ENCODE data around the gene TMEM254. TPM values are rescaled to one million over a fixed set of nuclear protein-coding genes. Genes with fewer than 3 reads are reported as not detected.

The TMEM254 gene
- total RNA-seq, 1 donor from 2014 or later = 14.3 TPM

- no peaks in the 10 kb centered on the region for H3K36me3 Mint-ChIP-seq (ENCODE audit: low read depth, unreplicated experiment)
- H3K27me3 Mint-ChIP-seq (ENCODE audit: low read depth, unreplicated experiment) = peaks cover 2% of the 10 kb centered on the region
- H3K4me2 ChIP-seq (ENCODE audit: low read length) = no peak overlapping the region
- H4K20me1 ChIP-seq (ENCODE audit: insufficient read depth, low read length) = no peaks in the 10 kb centered on the region
- H3K79me2 ChIP-seq (ENCODE audit: insufficient read depth, low read length) = no peaks in the 10 kb centered on the region
- H3K27me3 ChIP-seq (ENCODE audit: insufficient read depth, low read length) = no peaks in the 10 kb centered on the region
- H3K4me1 Mint-ChIP-seq (ENCODE audit: low read depth, unreplicated experiment) = peaks cover 4% of the 10 kb centered on the region
- H3K4me3 Mint-ChIP-seq (ENCODE audit: unreplicated experiment) = no peak overlapping the region
- no peak overlapping the region for H3K27ac Mint-ChIP-seq (ENCODE audit: unreplicated experiment)
- FAIRE-seq (no peak), DNase-seq (ENCODE audit: low read depth) (no peak)
- H3K4me3 ChIP-seq (ENCODE audit: insufficient read depth, low read depth, low read length) = no peak overlapping the region
- H3K9me3 ChIP-seq (ENCODE audit: insufficient read depth, low read depth, low read length) = no peaks in the 10 kb centered on the region
- no peaks in the 10 kb centered on the region for H3K4me1 ChIP-seq (ENCODE audit: insufficient read depth, low read length)
- H3K36me3 ChIP-seq (ENCODE audit: insufficient read depth, low read length) = no peaks in the 10 kb centered on the region
- peaks cover 2% of the 10 kb centered on the region for H3K9me3 Mint-ChIP-seq (ENCODE audit: unreplicated experiment)
- TF ChIP-seq CTCF (IDR thresholded peaks at IDR 0.05; ENCODE audit: insufficient read depth, low read depth, low read length) (no peak), EZH2 (IDR thresholded peaks at IDR 0.05; ENCODE audit: insufficient read depth, low read length) (no peak)
- H2AFZ ChIP-seq (ENCODE audit: low read depth, low read length) = no peak overlapping the region
- H3K9ac ChIP-seq (ENCODE audit: low read length) = no peak overlapping the region
- no peak overlapping the region for H3K27ac ChIP-seq (ENCODE audit: low read depth, low read length)
Measured at GRCh38 chr10:80100861-80101695, 22.6 kb downstream of the TMEM254 start.

- Histone ChIP-seq H3K4me3 (ENCODE audit: insufficient read depth, low read depth, low read length) (no peak overlapping the region), H3K27ac (ENCODE audit: low read depth, low read length) (no peak overlapping the region), H3K9me3 (ENCODE audit: insufficient read depth, low read depth, low read length) (peaks cover 11% of the 10 kb centered on the region), H3K4me2 (ENCODE audit: low read length) (peak overlapping the region; percentile 27), H4K20me1 (ENCODE audit: insufficient read depth, low read length) (no peaks in the 10 kb centered on the region), H3K27me3 (ENCODE audit: insufficient read depth, low read length) (no peaks in the 10 kb centered on the region), H3K79me2 (ENCODE audit: insufficient read depth, low read length) (no peaks in the 10 kb centered on the region), H2AFZ (ENCODE audit: low read depth, low read length) (peak overlapping the region; percentile 24), H3K36me3 (ENCODE audit: insufficient read depth, low read length) (no peaks in the 10 kb centered on the region), H3K4me1 (ENCODE audit: insufficient read depth, low read length) (no peaks in the 10 kb centered on the region), H3K9ac (ENCODE audit: low read length) (no peak overlapping the region)
- TF ChIP-seq EZH2 (IDR thresholded peaks at IDR 0.05; ENCODE audit: insufficient read depth, low read length) = no peak
- TF ChIP-seq CTCF (IDR thresholded peaks at IDR 0.05; ENCODE audit: insufficient read depth, low read depth, low read length) = no peak
- H3K36me3 Mint-ChIP-seq (ENCODE audit: low read depth, unreplicated experiment) = peaks cover 2% of the 10 kb centered on the region
- no peak overlapping the region for H3K27ac Mint-ChIP-seq (ENCODE audit: unreplicated experiment)
- H3K27me3 Mint-ChIP-seq (ENCODE audit: low read depth, unreplicated experiment) = peaks cover 5% of the 10 kb centered on the region
- H3K4me1 Mint-ChIP-seq (ENCODE audit: low read depth, unreplicated experiment) = peaks cover 4% of the 10 kb centered on the region
- H3K4me3 Mint-ChIP-seq (ENCODE audit: unreplicated experiment) = no peak overlapping the region
- peaks cover 16% of the 10 kb centered on the region for H3K9me3 Mint-ChIP-seq (ENCODE audit: unreplicated experiment)
- no peak for FAIRE-seq
- peak; percentile 45 for DNase-seq (ENCODE audit: low read depth)
Measured at GRCh38 chr10:80104066-80104926, 25.8 kb downstream of the TMEM254 start.

All from astrocyte (in vitro differentiated cells and primary cell).